H1 (cell line): ENCODE measurements around the gene SPIB. TPM values are rescaled to one million over a fixed set of nuclear protein-coding genes. Genes with fewer than 3 reads are reported as not detected.

Experiments used
- CHD1 ChIP-seq: IDR thresholded peaks from 2 replicates; pipeline ENCODE4 v1.6.1; 2012; ENCODE audit warnings: low read depth, low read length, improper control_type of control experiment
- CREB1 ChIP-seq: IDR thresholded peaks from 2 replicates; pipeline ENCODE4 v1.6.1; 2012; ENCODE audit warnings: inconsistent platforms
- EP300 ChIP-seq, 2 experiments: IDR thresholded peaks; 1 replicate in 1 of 2; 2 replicates in 1 of 2; pipeline ENCODE4 v1.6.1; 2011 to 2012; ENCODE audit warnings: low read depth in 2 of 2, low read length in 2 of 2, mild to moderate bottlenecking in 2 of 2, borderline replicate concordance in 1 of 2, inconsistent platforms in 1 of 2, moderate library complexity in 1 of 2
- TCF12 ChIP-seq: IDR thresholded peaks from 2 replicates; pipeline ENCODE4 v1.6.1; 2011; ENCODE audit warnings: low read depth, mild to moderate bottlenecking, low read length
- polyA plus RNA-seq, 7 experiments: library from polyadenylated mRNA; depleted of rRNA in 3 of 7; stranded (reverse) in 5 of 7; unstranded in 2 of 7; fragments of >200 nt in 5 of 7; fragments of 200-250 nt in 2 of 7; gene quantifications; 1 replicate in 5 of 7; 2 replicates in 1 of 7; 4 replicates in 1 of 7; pipeline versions ENCODE4 v1.2.1 to v1.2.3, GENCODE V29; 2011 to 2013; ENCODE audit warnings: missing spikeins in 2 of 7, mixed read lengths in 2 of 7
- total RNA-seq: library from RNA; stranded (reverse); fragmentation: NEBNext Ultra II Directional; extraction: Animal tissue kit (Norgen Biotek cat#: 25700); gene quantifications from 2 replicates; pipeline ENCODE4 v1.2.1, GENCODE V29; 2021

SPIB gene
- total and polyA plus RNA-seq, 2 of the 8 experiments (the other 6 are each of a cell fraction or from before 2014, with no cell fraction given), result 11.1 to 17.4 TPM

- TF ChIP-seq TCF12, result no peak
- no peak for TF ChIP-seq CHD1
- TF ChIP-seq CREB1, result no peak
- no peak for TF ChIP-seq EP300 (IDR thresholded peaks at IDR 0.05; ENCODE audit: borderline replicate concordance in 1 of 2, low read depth in 2 of 2, low read length in 2 of 2)
These were observed 15.8 kb downstream of the SPIB start (continued) for GRCh38 chr19:50434525-50434924.
